Stimulated activated CD4-positive, alpha-beta T cell treated with anti-CD3 and anti-CD28 coated beads, Interleukin-12 subunit alpha, Interleukin-12 subunit beta, amount 100 ng/mL, for 24 hours (primary cell): ENCODE measurements around the gene CAMK2G.
"Not testable (repeated sequence)": the region's sequence is repeated elsewhere in the genome, so short reads cannot be mapped to it uniquely, and the experiment has no call there.

Experiments
- DNase-seq, 2 experiments: peaks; one replicate each; pipeline ENCODE4 v3.0.0-alpha.2; 2020; ENCODE audit warnings: low read depth in 2 of 2

The CAMK2G gene

DNA sequence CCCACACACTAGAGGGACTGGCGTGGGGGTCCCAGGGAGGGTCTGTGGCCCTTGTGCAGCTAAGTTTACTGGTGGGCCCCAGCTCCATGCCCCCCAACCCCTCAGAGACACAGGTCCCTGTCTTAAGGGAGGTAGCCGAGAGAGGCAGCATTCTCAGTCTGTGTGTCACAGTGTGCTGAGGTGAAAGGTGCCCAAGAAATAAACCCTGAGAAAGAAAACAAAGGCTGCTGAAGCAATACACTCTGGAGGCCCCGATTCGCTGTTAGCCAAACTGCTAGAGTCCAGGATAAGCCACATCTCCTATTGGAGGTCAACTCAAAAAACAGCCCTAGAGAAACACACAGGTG, 34.3 kb downstream of the CAMK2G start:
- no peak for DNase-seq

DNA sequence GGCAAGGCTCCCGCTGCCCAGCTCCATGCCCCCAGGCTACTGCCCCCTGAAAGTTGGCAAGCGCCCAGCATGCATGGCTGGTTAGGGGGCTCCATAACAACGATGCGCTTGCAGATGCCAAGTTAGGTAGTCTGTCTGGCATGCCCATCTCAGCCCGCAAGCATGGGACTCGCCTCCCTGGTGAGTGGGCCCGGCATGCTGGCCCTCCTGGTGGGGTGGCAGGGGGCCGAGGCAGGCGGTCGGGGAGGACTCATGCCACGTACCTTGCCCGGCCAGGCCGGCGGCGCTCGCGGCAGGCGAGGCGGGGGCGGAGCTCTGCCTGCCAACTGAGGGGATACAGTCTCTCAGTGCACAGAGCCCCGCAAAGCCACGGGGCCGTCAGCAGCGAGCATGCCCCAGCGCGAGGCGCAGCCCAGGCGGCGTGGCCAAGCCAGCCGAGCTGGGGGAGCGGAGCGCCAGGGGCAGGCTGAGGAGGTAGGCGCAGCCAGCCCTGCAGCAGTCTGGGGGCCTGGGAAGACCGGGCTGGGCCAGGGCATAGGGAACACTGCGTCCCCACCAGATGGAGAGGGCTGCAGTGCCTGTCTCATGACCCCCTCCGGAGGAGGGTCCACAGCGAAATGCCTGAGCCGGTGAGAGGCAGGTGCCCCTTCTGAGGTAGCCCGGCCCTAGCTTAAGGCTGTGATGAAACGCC, 34.9 kb downstream of the CAMK2G start:
- no peak for DNase-seq

DNA sequence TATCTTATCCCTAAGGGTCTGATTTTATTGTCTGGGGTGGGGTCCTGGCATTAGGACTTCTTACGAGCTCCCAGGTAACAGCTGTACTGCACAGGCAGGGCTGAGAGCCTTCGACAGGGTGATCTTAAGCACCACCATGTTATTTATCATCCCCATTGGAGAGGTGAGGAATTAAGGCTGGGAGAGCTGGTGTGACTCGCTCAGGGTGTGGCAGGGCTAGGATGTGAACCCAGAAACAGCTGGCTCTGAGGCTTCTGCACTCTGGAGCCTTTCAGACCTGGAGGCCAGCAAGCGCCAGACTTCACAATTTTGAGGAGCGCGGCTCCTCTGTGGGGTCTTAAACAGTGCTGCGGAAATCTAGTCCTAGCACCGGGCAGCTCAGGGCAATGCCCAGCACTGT, 35.5 kb downstream of the CAMK2G start:
- no peak for DNase-seq

DNA sequence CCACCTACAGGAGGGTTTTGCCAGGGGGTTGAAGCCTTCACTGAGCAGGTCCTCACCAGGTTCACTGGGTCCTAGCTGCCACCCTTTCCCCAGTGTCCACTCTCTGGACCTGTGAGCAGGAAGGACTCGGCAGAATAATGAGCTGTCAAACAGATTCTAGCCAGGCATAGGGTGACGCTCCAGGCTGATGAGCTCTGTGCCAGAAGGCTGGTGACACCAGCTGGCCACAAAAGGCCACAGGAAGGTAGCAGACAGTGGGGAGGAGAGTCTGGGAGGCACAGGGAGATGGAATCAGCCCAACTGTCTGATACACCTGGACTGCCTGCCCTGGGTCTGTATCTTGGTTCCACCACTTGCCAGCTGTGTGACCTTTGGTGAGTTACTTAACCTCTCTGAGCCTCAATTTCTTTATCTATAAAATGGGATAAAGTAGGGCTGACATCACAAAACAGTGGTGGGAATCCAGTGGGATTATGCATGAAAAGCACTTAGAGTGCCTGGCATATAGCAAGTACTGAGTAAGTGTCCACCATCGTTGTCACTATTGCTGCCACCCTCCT, 36.3 kb downstream of the CAMK2G start:
- DNase-seq: no peak

DNA sequence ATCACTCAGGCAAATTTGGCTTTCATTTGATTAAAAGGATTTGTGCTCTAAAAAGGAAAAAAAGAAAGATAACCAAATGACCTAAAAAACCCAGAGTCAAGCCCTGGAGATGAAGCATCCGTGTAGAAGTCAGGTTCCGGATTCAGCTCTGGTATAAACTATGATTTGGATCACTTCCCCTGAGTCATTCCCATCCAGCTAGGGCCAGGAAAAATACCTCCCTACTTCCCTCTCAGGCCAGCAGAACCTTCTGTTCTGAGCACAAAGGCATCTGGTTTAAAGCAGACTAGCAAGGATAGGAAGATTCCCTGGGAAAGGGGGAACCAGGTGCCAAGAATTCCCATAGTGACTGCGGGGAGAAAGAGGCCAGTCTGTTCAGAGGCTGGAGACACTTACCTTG, 37.3 kb downstream of the CAMK2G start:
- DNase-seq: no peak

DNA sequence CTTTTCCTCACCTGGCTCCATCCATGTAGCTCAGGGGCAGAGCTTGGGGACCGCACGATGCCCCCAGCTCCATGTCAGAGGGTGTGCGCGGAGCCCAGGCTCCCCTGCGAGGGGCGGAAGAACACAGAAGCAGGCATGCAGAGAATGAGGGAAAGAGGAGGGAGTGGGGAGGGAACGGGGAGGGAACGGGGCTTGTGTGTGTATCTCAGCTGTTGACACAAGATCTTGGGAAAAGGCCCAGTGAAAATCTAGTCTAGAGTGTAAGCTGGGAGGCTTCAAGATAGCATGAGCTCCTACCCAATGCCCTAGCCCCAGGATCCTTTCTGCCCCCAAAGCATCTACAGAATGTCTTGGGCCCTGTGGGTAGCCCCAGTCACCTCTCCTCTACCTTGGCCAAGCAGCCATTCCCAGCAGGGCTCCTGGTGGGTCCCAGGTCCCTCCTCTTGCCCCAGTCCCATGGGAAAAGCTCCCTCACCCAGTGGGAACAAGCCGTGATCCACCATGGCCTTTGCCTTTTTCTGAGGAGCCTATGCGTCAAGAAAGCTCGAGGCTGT, 37.9 kb downstream of the CAMK2G start:
- DNase-seq: no peak

DNA sequence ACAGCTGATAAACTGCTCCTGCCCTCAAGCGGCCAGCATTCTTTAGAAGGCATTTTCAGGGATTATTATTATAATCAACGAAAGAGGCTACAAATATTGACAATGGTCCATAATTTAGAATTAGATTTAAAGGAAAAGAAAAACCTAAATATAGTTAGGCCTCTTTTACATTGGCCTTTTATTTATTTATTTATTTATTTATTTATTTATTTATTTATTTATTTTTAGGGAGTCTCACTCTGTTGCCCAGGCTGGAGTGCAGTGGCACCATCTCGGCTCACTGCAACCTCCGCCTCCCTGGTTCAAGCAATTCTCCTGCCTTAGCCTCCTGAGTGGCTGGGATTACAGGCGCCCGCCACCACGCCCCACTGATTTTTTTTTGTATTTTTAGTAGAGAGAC, 45.3 kb downstream of the CAMK2G start:
- not testable (repeated sequence) for DNase-seq

DNA sequence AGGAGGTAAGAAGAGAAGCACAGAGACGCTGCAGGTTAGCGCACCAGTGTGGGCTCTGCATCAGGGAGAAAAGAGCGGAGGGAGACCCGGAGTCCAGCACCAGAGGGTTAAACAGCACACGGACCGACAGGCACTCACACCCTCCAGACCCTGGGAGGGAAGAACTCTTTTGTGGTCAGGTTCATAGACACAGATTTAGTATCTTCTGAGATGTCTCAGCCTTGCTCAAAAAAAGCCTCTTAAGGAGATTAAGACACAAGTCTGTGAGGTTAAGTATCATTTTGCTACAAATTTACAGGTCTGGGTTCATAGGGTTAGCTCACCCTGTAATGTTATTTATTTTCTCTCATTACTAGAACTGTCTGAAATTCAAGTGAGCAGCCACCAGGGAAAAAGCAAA, 46.2 kb downstream of the CAMK2G start:
- DNase-seq: no peak

DNA sequence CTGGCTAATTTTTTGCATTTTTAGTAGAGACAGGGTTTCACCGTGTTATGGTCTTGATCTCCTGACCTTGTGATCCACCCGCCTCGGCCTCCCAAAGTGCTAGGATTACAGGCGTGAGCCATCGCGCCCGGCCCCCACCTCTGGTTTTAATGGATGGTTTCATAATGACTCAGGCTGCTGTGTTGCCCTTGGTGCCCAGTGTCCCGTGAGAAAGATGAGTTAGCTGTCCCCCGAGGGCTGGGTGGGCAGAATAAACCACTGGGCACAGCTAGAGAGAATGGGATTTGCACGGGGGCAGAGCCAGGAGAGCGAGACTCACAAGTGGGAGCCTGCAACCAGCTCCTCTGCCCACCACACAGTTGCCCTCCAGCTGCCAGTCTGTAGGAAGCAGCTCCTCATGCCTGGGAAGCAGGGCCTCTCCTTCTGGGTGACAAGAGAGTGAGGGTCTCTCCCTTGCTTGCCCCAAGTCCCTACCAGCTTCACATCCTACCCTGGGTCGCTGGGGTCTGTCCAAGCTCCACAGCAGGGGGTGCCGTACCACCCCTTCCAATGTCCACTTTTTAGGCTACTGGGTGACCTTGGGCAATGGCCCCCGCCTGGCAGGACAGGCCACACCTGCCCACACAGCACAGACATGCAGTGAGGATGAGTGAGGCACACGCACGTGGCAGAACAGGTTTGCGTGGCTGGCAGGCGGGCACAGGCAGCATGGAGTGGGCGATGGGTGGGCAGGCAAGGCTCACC, 46.8 kb downstream of the CAMK2G start:
- no peak for DNase-seq

DNA sequence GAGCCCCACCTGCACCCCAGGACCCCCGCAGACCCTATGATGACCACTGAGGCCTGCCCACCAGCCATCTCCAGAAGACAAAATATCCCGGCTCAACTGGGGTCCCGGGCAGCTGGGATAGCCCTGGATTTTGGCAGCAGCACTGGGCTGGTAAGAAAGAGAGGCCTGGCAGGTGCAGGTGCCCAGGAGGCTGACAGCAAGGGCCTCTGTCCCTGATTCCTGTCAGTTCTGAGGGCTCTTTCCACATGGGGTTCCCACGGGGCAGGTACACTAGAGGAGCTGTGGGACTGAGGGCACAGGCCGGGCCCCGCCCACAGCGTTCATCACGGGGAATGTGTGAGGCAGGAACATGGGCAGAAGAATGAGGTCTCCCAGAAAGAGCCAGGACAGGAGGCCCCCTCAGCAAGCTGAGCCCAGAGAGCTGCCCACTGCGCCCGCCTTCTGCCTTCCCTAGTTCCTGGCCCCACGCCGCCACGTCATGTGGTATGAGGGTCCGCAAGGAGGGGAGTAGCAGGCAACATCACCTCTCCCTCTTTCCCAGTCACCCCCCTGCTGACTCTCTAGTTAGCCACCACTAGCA, 50.1 kb downstream of the CAMK2G start:
- DNase-seq: no peak

DNA sequence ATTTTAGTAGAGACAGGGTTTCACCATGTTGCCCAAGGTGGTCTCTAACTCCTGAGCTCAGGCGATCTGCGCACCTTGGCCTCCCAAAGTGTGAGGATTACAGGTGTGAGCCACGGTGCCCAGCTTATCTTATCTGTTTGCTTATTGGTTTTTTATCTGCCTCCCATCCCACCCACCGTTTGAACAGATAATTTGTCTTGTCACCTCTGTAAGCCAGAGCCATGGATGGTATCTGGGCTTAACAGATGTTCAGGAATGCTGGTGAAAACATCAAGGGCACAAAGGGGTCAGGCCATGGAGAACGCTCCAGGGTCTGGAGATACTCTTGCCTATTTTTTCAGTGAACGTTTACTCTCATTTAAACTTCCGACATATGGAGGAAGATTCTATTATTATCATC, 51.0 kb downstream of the CAMK2G start:
- DNase-seq: no peak

DNA sequence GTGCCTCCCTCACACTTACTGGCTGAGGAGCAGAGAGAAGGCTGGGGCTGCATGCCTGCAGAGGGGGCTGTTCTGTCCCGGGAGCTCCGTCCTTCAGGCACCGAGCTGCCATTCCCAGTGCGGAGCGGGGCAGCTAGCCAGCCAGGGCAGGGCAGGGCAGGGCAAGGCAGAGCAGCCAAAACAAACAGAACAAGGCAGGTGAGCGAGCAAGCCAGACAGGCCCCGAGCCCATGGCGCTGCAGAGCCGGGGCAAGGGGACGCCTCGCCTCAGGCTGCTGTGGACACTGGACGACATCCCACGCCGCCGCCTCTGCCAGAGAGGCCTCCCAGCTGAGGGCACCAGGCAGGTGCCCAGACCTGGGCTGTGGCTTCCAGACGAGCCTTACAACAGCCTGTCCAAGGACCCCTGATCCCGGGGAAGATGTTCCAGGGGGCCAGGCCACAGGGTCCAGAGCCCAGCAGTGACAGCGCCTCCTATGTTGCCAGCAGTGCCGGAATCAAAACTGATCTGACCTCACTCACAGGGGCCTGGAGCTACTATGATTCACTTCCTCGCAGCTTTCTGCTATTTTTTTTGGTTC, 54.8 kb downstream of the CAMK2G start:
- DNase-seq: no peak

DNA sequence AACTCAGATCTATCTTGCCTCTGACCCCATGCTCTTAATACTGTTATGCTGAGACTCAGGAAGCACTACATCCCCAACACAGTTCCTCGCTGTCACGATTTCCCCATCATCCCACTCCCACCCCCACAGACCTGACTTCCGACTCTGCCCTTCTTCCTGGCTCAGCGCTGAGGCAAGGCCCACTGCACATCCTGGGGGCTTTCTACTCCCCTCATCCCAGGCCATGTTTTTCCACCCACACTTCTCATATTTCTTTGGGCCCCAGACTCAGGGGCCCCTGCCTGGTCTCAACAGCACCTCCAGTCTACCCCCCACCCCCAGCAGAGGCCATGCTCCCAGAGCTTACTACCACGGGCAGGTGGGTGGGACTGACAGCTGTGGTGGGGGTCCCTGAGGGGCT, 55.3 kb downstream of the CAMK2G start:
- DNase-seq: no peak

DNA sequence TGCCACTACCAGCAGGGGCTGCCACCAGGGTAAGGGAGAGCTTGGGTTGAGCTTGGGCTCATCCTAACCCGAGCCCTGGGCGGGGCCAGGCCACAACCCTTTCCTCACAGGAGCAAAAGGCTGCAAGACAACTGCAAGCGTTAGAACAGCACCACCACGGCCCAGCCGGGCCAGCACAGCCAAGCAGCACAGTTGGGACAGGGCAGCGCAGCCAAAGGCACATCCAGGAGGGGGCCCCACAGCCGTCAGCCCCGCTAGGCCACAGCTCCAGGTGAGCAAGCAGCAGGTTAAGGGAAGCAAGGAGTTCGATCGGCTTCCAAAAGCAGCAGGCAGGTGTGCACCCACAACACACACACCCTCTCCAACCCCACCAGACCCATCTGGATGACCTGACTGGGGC, 56.0 kb downstream of the CAMK2G start:
- DNase-seq: no peak

DNA sequence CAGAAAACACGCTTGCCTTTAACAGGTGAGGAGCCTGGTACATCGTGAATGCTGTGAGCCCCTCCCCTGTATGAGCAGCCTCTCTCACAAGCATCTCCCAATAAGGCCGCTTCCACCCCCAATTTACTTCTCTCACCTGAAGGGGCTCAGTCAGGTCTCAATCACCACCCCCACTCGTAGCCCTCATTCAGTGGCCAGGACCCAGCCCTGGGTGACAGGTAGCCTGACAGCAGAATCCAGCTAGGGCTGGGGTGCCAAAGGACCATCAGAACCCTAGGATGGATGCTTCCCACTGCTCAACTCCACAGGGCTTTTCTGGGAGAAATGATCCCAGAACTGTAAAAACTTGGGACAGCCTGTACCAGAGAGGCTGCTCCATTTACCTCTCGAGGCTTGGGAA, 56.5 kb downstream of the CAMK2G start:
- DNase-seq: no peak

DNA sequence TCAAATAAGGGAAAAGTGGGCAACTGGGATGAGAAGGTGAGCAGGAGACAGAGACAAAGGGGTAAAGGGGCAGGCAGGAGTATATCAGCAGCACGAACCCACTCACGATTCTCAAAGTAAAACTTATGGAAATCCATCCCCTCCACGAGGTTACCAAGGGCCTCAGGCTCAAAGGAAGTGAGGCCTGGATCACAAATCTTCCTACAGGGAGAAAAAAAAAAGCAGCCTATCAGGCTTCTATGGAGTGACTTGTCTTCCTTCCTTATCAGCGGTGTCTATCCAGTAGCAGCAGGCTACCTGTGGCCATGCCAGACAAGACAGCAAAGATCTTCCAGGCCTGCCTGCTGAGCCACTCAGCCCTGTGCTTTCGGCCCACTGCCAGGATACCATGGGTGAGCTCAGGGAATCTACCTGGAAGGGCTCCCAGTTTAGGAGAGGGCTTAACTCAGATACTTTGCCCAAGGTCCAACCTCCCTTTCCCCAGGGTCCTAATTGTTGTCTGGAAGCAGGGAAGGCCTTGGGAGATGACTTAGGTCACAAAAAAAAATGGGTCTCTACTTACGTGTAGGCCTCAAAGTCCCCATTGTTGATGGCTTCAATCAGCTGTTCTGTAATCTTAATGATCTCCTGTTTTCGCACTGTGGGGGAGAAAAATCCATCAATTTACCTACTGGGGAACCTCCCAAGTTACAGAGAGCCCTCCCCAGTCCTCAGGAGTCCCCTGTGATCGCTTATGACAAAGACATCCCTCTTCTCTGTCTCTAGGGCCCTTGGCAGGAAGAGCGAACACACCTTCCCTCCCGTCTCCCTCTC, 57.2 kb downstream of the CAMK2G start:
- no peak for DNase-seq

DNA sequence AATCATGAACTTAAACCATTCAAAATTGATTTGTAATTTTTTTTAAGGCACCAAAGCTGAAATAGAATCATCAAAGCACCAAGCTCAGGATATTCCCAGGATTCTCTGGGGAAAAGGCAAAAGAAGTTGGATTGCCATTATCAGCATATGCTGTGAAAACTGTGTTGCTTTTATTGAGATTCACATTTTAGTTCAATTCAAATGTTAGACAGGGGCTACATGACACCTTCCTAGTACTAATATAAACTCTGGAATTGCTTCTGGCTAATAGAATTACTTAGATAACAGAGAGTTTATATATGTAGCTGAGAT, 58.7 kb downstream of the CAMK2G start:
- no peak for DNase-seq

DNA sequence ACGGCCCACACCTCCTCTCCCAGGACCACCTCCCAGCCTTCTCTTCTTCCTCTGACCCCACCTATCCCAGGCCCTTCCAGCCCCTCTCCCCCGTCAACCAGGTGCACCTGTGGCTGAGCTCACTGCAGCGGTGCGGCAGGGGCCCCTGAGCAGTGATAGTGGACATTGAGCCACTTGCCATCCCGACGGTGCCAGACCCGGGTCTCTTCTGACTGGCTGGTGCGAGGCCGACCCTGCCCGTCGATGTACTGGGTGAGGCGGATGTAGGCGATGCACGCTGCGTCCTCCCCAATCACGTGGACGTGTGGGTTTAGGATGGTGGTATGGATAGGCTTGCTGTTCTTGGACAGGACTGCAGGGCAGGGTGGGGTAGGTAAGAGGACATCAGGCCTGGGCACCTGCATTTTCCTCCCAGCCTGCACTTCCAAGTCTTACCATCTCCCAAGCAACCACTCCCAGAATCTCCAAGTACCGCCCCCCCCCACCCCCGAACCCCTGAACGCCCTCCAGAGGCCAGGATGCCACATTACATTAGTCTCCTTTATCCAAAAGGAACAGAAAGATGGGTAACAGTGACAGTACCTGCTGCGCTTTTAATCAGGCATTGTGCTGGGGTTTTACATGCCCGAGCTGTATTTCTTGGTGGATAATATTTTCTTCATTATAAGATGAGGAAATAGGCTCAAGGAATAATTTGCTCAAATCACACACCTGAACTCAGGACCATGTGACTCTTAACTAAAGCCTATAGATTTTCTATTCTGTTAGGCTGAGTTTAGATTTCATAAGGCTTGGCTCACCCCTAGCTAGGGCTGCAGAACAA, 59.2 kb downstream of the CAMK2G start:
- DNase-seq: no peak

DNA sequence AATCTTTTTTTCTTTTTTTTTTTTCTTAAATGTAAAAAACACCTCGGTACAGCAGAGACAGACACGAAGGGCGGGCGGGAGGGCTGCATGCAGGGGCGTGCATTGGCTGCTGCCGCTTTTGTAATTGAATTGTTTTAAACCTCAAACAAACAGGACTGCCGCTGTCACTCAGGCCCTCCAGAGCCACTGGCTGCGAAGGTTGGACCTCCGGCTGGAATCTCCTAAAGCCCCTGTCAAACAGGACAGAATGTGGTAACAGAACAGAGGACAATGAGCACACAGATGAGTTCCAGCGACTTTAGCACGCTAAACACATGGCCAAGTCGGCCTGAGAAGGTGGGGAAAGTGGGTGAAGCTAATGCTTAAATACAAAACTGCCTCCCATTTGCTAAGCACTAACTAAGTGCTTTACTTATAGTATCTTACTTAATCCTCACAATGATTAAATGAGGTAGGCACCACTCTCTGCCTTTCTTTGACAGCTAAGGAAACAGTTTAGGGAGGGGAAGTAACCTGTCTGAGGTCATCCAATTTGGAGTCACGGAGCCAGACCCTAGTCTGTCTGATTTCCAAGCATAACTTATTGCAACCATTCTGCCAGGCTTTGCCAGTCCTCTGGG, 60.0 kb downstream of the CAMK2G start:
- no peak for DNase-seq

DNA sequence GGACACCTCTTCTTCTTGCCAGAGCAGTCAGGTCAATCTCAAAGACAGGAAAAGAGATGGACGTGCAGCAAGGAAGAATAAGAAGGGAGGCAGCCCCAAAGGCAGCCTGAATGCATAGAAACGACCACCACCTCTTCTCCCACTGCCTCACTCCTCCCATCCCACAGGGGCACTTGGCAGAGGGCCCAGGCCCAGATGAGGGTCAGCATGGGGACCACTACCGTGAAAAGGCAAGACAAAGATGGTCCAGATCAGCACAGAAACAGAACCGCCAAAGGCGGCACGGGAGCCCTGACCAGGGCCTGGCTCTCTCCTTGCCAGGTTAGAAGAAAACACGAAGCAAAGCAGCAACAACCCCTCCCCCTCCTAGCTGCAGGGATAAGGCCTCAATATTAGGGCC, 61.0 kb downstream of the CAMK2G start:
- no peak for DNase-seq
